K562 (cell line): Measurements from ENCODE around the gene CADM2.

ENCODE experiments used
- SAP30 ChIP-seq: fragments of 200-600 bp; sonication (generic); IDR thresholded peaks from 2 replicates; pipeline ENCODE4 v1.6.1; 2012; ENCODE audit warnings: borderline replicate concordance, low read depth, mild to moderate bottlenecking, moderate library complexity, low read length, control low read depth, inconsistent platforms; ENCODE audit not compliant: insufficient read depth, poor library complexity, severe bottlenecking
- TF ChIP-seq, protein P1 (sequence below): fragments of 250-450 bp; sonication (Bioruptor Pico); IDR thresholded peaks from 2 replicates; pipeline ENCODE4 v1.4.0; 2020; ENCODE audit warnings: mild to moderate bottlenecking, moderate library complexity

DNA sequence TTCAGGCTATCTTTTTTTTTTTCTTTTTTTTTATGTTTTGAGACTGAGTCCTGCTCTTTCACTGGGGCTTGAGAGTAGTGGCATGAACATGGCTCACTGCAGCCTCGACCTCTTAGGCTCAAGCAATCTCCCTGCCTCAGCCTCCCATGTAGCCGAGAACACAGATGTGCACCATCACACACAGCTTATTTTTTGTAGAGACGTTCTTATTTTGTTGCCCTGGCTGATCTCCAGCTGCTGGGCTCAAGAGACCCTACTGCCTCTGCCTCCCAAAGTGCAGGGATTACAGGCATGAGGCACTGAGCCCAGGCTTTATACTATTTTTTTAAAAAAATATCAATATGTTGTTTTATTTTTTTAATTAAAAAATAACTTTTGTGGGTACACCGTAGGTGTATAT lies 467.3 kb downstream of the CADM2 start:
- no peak for TF ChIP-seq SAP30
- TF ChIP-seq, protein P1, sequence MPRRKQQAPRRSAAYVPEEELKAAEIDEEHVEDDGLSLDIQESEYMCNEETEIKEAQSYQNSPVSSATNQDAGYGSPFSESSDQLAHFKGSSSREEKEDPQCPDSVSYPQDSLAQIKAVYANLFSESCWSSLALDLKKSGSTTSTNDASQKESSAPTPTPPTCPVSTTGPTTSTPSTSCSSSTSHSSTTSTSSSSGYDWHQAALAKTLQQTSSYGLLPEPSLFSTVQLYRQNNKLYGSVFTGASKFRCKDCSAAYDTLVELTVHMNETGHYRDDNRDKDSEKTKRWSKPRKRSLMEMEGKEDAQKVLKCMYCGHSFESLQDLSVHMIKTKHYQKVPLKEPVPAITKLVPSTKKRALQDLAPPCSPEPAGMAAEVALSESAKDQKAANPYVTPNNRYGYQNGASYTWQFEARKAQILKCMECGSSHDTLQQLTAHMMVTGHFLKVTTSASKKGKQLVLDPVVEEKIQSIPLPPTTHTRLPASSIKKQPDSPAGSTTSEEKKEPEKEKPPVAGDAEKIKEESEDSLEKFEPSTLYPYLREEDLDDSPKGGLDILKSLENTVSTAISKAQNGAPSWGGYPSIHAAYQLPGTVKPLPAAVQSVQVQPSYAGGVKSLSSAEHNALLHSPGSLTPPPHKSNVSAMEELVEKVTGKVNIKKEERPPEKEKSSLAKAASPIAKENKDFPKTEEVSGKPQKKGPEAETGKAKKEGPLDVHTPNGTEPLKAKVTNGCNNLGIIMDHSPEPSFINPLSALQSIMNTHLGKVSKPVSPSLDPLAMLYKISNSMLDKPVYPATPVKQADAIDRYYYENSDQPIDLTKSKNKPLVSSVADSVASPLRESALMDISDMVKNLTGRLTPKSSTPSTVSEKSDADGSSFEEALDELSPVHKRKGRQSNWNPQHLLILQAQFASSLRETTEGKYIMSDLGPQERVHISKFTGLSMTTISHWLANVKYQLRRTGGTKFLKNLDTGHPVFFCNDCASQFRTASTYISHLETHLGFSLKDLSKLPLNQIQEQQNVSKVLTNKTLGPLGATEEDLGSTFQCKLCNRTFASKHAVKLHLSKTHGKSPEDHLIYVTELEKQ (CRISPR knock-in tag) = no peak
